K562 treated with DMSO at 1 percent for 12 hours (cell line): Measurements from ENCODE around the gene OR2W3. TPM values are rescaled to one million over a fixed set of nuclear protein-coding genes. Genes with fewer than 3 reads are reported as not detected.

ENCODE experiments used
- total RNA-seq: library from RNA; unstranded; fragments of 300-600 nt; gene quantifications from 2 replicates; pipeline ENCODE4 v1.2.3, GENCODE V29; 2022; ENCODE audit not compliant: insufficient read depth

Gene OR2W3
- total RNA-seq = 8.5 TPM in 1 of 2 replicates, not detected in the other

DNA sequence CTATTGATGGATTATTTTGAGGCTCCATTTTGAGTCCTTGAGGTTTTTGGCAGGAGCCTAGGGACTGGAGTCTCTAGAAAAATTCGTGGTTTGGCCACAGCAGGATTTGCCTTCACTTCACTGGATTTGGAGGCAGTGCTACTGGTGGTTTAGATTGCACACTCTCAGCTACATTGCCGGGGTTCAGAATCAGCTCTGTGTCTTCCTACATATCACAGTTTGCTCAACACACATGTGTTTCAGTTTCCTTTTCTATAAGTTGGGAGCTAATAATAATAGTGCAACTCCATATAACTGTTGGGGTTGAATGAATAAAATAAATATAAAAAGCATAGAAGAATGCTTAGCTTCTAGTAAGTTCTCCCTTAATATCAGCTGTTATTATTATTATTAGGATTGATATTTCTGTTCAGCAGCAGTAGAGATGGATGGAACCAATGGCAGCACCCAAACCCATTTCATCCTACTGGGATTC, at the start of gene OR2W3:
Gene OR2W3 (plus strand): TSS at position 425 of the 475 bp plus-strand sequence. CDS start 0 bp downstream, at position 425.

DNA sequence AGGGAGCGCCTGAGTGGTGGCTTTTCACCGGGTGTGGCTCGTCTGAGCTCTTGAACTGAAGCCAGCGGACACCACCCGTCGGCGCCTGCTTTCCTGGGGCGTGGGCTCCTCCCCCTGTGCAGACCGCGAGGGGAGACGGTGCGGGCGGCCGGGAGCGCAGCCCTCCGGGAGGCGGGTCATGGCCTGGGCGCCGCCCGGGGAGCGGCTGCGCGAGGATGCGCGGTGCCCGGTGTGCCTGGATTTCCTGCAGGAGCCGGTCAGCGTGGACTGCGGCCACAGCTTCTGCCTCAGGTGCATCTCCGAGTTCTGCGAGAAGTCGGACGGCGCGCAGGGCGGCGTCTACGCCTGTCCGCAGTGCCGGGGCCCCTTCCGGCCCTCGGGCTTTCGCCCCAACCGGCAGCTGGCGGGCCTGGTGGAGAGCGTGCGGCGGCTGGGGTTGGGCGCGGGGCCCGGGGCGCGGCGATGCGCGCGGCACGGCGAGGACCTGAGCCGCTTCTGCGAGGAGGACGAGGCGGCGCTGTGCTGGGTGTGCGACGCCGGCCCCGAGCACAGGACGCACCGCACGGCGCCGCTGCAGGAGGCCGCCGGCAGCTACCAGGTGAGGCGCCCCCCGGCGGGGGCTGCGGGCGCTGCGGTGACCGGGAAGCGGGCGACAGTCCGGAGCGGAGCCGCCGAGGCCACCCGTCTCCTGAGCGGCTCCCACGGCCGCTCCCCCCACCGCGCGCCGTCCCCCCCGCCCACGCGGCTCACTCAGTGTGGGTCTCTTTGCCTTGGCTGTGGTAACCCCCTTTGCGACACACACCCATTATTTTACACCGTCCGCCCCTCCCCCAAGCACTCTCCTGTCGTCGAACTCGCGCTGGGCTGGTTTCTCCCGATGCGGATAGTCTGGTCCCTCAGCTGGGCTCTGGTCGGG, 38.1 kb upstream of the OR2W3 start, which contains the start of gene TRIM58:
Gene TRIM58 (plus strand): TSS at position 119 of the 916 bp plus-strand sequence. CDS start 60 bp downstream, at position 179.

GRCh38 chr1:247919952-247920351, 24.6 kb downstream of the OR2W3 start, which contains the start of gene OR2T8:
Gene OR2T8 (plus strand): TSS chr1:247920252. CDS start chr1:247921018, 766 bp downstream.

GRCh38 chr1:247924868-247925267, 29.5 kb downstream of the OR2W3 start, which contains the start of gene OR2AJ1:
Gene OR2AJ1 (plus strand): TSS chr1:247924889. CDS start chr1:247933769, 8,880 bp downstream.

Other genes starting within 250 kb of the OR2W3 start
- not detected in 2 replicates for gene OR13G1, start 215.8 kb upstream of the OR2W3 start, total RNA-seq
- not detected in 2 replicates for gene OR6F1, start 178.9 kb upstream of the OR2W3 start, total RNA-seq
- not detected in 2 replicates for gene OR14K1, start 157.0 kb upstream of the OR2W3 start, total RNA-seq
- gene OR14A2, start 147.4 kb upstream of the OR2W3 start, total RNA-seq = not detected in 2 replicates
- gene OR1C1, start 135.0 kb upstream of the OR2W3 start, total RNA-seq = not detected in 2 replicates
- not detected in 2 replicates for gene OR14A16, start 71.5 kb upstream of the OR2W3 start, total RNA-seq
- not detected in 2 replicates for gene OR11L1, start 53.7 kb upstream of the OR2W3 start, total RNA-seq
- 6.8 and 25.3 TPM in 2 replicates for gene TRIM58, start 38.4 kb upstream of the OR2W3 start, total RNA-seq
- not detected in 2 replicates for gene OR2T8, start 24.7 kb downstream of the OR2W3 start, total RNA-seq
- not detected in 2 replicates for gene OR2AJ1, start 29.3 kb downstream of the OR2W3 start, total RNA-seq
- gene OR2L8, start 53.3 kb downstream of the OR2W3 start, total RNA-seq = not detected in 2 replicates
- gene OR2AK2, start 69.6 kb downstream of the OR2W3 start, total RNA-seq = not detected in 2 replicates
- gene OR2L5, start 118.1 kb downstream of the OR2W3 start, total RNA-seq = not detected in 2 replicates
- gene OR2L2, start 134.5 kb downstream of the OR2W3 start, total RNA-seq = not detected in 2 replicates
- gene OR2L3, start 151.2 kb downstream of the OR2W3 start, total RNA-seq = not detected in 2 replicates
- not detected in 2 replicates for gene OR2L13, start 199.6 kb downstream of the OR2W3 start, total RNA-seq
- gene OR2M5, start 249.6 kb downstream of the OR2W3 start, total RNA-seq = not detected in 2 replicates